Mononuclear cell (primary cell): ENCODE measurements around the gene TPCN1. TPM values are rescaled to one million over a fixed set of nuclear protein-coding genes. Genes with fewer than 3 reads are reported as not detected.

ENCODE experiments used
- H3K27me3 ChIP-seq: 2 replicates; pipeline ENCODE4 v1.6.0; 2011; ENCODE audit warnings: low read length, control low read depth; ENCODE audit not compliant: insufficient read depth
- H3K4me1 ChIP-seq: 2 replicates; pipeline ENCODE4 v1.5.1; 2011; ENCODE audit warnings: mild to moderate bottlenecking, low read length, control low read depth; ENCODE audit not compliant: insufficient read depth
- H3K4me3 ChIP-seq: 2 replicates; pipeline ENCODE4 v1.5.1; 2011; ENCODE audit warnings: mild to moderate bottlenecking, low read length, moderate library complexity
- H3K9me3 ChIP-seq: 2 replicates; pipeline ENCODE4 v1.5.1; 2011; ENCODE audit warnings: low read depth, mild to moderate bottlenecking, control low read depth, low read length
- total RNA-seq: library from RNA; depleted of rRNA; stranded (reverse); fragments of >200 nt; gene quantifications from one replicate; pipeline ENCODE4 v1.2.3, GENCODE V29; 2012

Gene TPCN1
- total RNA-seq: 15.4 TPM

- peaks cover 73% of the 10 kb centered on the region for H3K4me1 ChIP-seq
Measured at GRCh38 chr12:113221181-113221996, at the start of gene TPCN1. TPCN1 (plus strand) TSS chr12:113221464; CDS start chr12:113226853, 5,389 bp downstream.

GRCh38 chr12:113171543-113171942 is 49.7 kb upstream of the TPCN1 start:
- Histone ChIP-seq H3K27me3 (no peaks in the 10 kb centered on the region), H3K4me1 (no peaks in the 10 kb centered on the region), H3K9me3 (no peaks in the 10 kb centered on the region), H3K4me3 (no peak overlapping the region)

More at GRCh38 chr12:113221181-113221996, at the start of gene TPCN1:
- H3K4me3 ChIP-seq: peak within 1 kb of the TSS; percentile 79
- no peaks in the 10 kb centered on the region for H3K27me3 ChIP-seq
- H3K9me3 ChIP-seq: no peaks in the 10 kb centered on the region

- Histone ChIP-seq H3K9me3 (no peaks in the 10 kb centered on the region), H3K4me3 (no peak overlapping the region), H3K27me3 (no peaks in the 10 kb centered on the region), H3K4me1 (no peaks in the 10 kb centered on the region)
Measured at GRCh38 chr12:113172185-113172584, 49.1 kb upstream of the TPCN1 start.

- no peaks in the 10 kb centered on the region for H3K9me3 ChIP-seq
- H3K4me1 ChIP-seq: no peaks in the 10 kb centered on the region
- H3K27me3 ChIP-seq: no peaks in the 10 kb centered on the region
- H3K4me3 ChIP-seq: no peak overlapping the region
Measured at GRCh38 chr12:113173081-113173698, 48.1 kb upstream of the TPCN1 start.

- H3K9me3 ChIP-seq: no peaks in the 10 kb centered on the region
Measured at GRCh38 chr12:113174461-113175384, 46.5 kb upstream of the TPCN1 start.

GRCh38 chr12:113179023-113179422 is 42.2 kb upstream of the TPCN1 start:
- H3K4me3 ChIP-seq: no peak overlapping the region
- H3K4me1 ChIP-seq: peaks cover 12% of the 10 kb centered on the region
- H3K9me3 ChIP-seq: no peaks in the 10 kb centered on the region
- H3K27me3 ChIP-seq: no peaks in the 10 kb centered on the region

More at GRCh38 chr12:113174461-113175384, 46.5 kb upstream of the TPCN1 start:
- H3K4me3 ChIP-seq: no peak overlapping the region
- no peaks in the 10 kb centered on the region for H3K4me1 ChIP-seq
- H3K27me3 ChIP-seq: no peaks in the 10 kb centered on the region

GRCh38 chr12:113180333-113180732 is 40.9 kb upstream of the TPCN1 start:
- Histone ChIP-seq H3K27me3 (no peaks in the 10 kb centered on the region), H3K9me3 (no peaks in the 10 kb centered on the region), H3K4me1 (peaks cover 18% of the 10 kb centered on the region), H3K4me3 (no peak overlapping the region)

GRCh38 chr12:113181975-113182374 is 39.3 kb upstream of the TPCN1 start:
- peaks cover 30% of the 10 kb centered on the region for H3K4me1 ChIP-seq
- H3K4me3 ChIP-seq: no peak overlapping the region
- H3K27me3 ChIP-seq: no peaks in the 10 kb centered on the region
- no peaks in the 10 kb centered on the region for H3K9me3 ChIP-seq

GRCh38 chr12:113183030-113183589 is 38.2 kb upstream of the TPCN1 start:
- Histone ChIP-seq H3K4me3 (no peak overlapping the region), H3K4me1 (peaks cover 39% of the 10 kb centered on the region), H3K9me3 (no peaks in the 10 kb centered on the region), H3K27me3 (no peaks in the 10 kb centered on the region)

GRCh38 chr12:113184098-113184899 is 37.0 kb upstream of the TPCN1 start:
- no peaks in the 10 kb centered on the region for H3K27me3 ChIP-seq
- peaks cover 39% of the 10 kb centered on the region for H3K4me1 ChIP-seq
- peak overlapping the region; percentile 97 for H3K4me3 ChIP-seq
- no peaks in the 10 kb centered on the region for H3K9me3 ChIP-seq

- peaks cover 39% of the 10 kb centered on the region for H3K4me1 ChIP-seq
- H3K4me3 ChIP-seq: peak overlapping the region; percentile 97
- no peaks in the 10 kb centered on the region for H3K9me3 ChIP-seq
- H3K27me3 ChIP-seq: no peaks in the 10 kb centered on the region
Measured at GRCh38 chr12:113184900-113185179, 36.4 kb upstream of the TPCN1 start.

GRCh38 chr12:113185180-113186032 is 35.9 kb upstream of the TPCN1 start, which contains the start of the genes DDX54 and RITA1:
DDX54 (minus strand) TSS chr12:113185478; CDS start chr12:113185451, 27 bp downstream.
RITA1 (plus strand) TSS chr12:113185721; CDS start chr12:113186747, 1,026 bp downstream.
- Histone ChIP-seq H3K4me3 (peak within 1 kb of the TSS; percentile 97), H3K27me3 (no peaks in the 10 kb centered on the region), H3K4me1 (peaks cover 39% of the 10 kb centered on the region), H3K9me3 (no peaks in the 10 kb centered on the region)

- H3K4me1 ChIP-seq: peaks cover 39% of the 10 kb centered on the region
- H3K4me3 ChIP-seq: peak overlapping the region; percentile 97
- H3K9me3 ChIP-seq: no peaks in the 10 kb centered on the region
- H3K27me3 ChIP-seq: no peaks in the 10 kb centered on the region
Measured at GRCh38 chr12:113186033-113186365, 35.3 kb upstream of the TPCN1 start.
